Measurements from ENCODE around the gene PRR15L. TPM values are rescaled to one million over a fixed set of nuclear protein-coding genes. Genes with fewer than 3 reads are reported as not detected.

Gene PRR15L
- total and polyA plus RNA-seq, 2 of the 4 experiments (the other 2 are of a cell fraction) = not detected

GRCh38 chr17:47942568-47942967 lies 15.1 kb downstream of the PRR15L start:
- DNase-seq (no peak), ATAC-seq (ENCODE audit: low read depth) (no peak)
- dilution Hi-C loops (cut with HindIII; ENCODE audit: low sequenced_read_pairs, unreplicated experiment) (no loop called here), intact Hi-C loops (cut with micrococcal nuclease) (no loop called here), in situ Hi-C loops (cut with MboI; ENCODE audit: low sequenced_read_pairs) (no loop called here)
- H3K9me1 ChIP-seq (ENCODE audit: insufficient read depth, low read length) = 0 out of 2 replicates have a peak, but pooled peaks cover 4% of the 10 kb centered on the region
- no peaks in the 10 kb centered on the region for H3K9me3 ChIP-seq (ENCODE audit: control insufficient read depth, insufficient read depth, low read length)
- H4K8ac ChIP-seq (ENCODE audit: low read depth in 2 of 2, low read length in 2 of 2) = no peak overlapping the region; a peak in 1 of 4 replicates
- no peak overlapping the region for H2BK120ac ChIP-seq (ENCODE audit: low read depth, low read length)
- H3K4ac ChIP-seq (ENCODE audit: low read depth, low read length) = no peak overlapping the region; the same call in 1 of the 2 replicates
- no TSS peak for BruUV-seq (replicated peaks)
- no peak overlapping the region for H2BK5ac ChIP-seq (ENCODE audit: low read depth, low read length, poor library complexity, severe bottlenecking)
- peaks cover 2% of the 10 kb centered on the region for H3K36me3 ChIP-seq (ENCODE audit: control insufficient read depth, insufficient read depth, low read length)
- H2BK15ac ChIP-seq (ENCODE audit: low read depth, low read length) = no peak overlapping the region
- no peak overlapping the region for H3K14ac ChIP-seq (replicated peaks; ENCODE audit: low read depth, low read length)
- H2AFZ ChIP-seq (replicated peaks; ENCODE audit: low read length, poor library complexity) = no peak overlapping the region
- no peaks in the 10 kb centered on the region for H3K27me3 ChIP-seq (ENCODE audit: control insufficient read depth, insufficient read depth, low read length)
- H3K27ac ChIP-seq (ENCODE audit: insufficient read depth, low read length) = no peak overlapping the region
- CTCF ChIA-PET = interaction anchor here (1.6 kb wide), 1 partner anchor 53 kb away, joined by 3 read pairs; no protein-coding TSS in a partner anchor
- no peak overlapping the region for H4K5ac ChIP-seq (ENCODE audit: low read depth, low read length)
- WGBS, 2 experiments (ENCODE audit: extremely low coverage in 2 of 2, insufficient read length in 1 of 2) = 100% methylated on average over 3 of the region's 6 CpGs; no CpG with 5 or more reads in 1 of the 2 experiments
- H2AK5ac ChIP-seq (ENCODE audit: low read depth, low read length) = no peak overlapping the region
- TF ChIP-seq USF2 (IDR thresholded peaks at IDR 0.05; ENCODE audit: low read depth, low read length) (no peak), ELK1 (IDR thresholded peaks at IDR 0.05; ENCODE audit: borderline replicate concordance, low read depth, low read length) (no peak), RCOR1 (IDR thresholded peaks at IDR 0.05; ENCODE audit: insufficient replicate concordance, low read length) (no peak), CHD1 (IDR thresholded peaks at IDR 0.05; ENCODE audit: low read depth, low read length) (no peak), MAFK (IDR thresholded peaks at IDR 0.05; ENCODE audit: low read depth, low read length) (no peak), SMC3 (IDR thresholded peaks at IDR 0.05; ENCODE audit: low read depth, low read length) (no peak), MAZ (IDR thresholded peaks at IDR 0.05; ENCODE audit: borderline replicate concordance, low read depth, low read length) (no peak)
- no peak overlapping the region for H3K56ac ChIP-seq (ENCODE audit: extremely low read depth, insufficient read depth, low read length)
- H2BK20ac ChIP-seq (ENCODE audit: low read depth, low read length) = no peak overlapping the region
- H3K4me3 ChIP-seq (ENCODE audit: insufficient read depth, low read depth, low read length) = peak overlapping the region; percentile 70; the same call in 1 of the 2 replicates
- no peak overlapping the region for H3K9ac ChIP-seq (ENCODE audit: low read depth, low read length)
- no peak overlapping the region for H3K23ac ChIP-seq (ENCODE audit: low read depth, low read length)
- peaks cover 8 to 19% of the 10 kb centered on the region in 2 experiments for H3K79me1 ChIP-seq (ENCODE audit: low read depth in 1 of 2, low read length in 2 of 2)
- POLR2A ChIA-PET (ENCODE audit: unreplicated experiment) = no interaction called here
- H3K4me1 ChIP-seq (ENCODE audit: control insufficient read depth, insufficient read depth, low read length) = peaks cover 2% of the 10 kb centered on the region; the same call in 1 of the 2 replicates
- H2AK9ac ChIP-seq (replicated peaks; ENCODE audit: low read depth, low read length, poor library complexity) = no peak overlapping the region
- peaks cover 2% of the 10 kb centered on the region; the same call in 1 of the 2 replicates for H4K20me1 ChIP-seq (ENCODE audit: insufficient read depth, low read length)
- H4K91ac ChIP-seq (ENCODE audit: insufficient read depth, low read depth, low read length) = no peak overlapping the region
- peak overlapping the region; percentile 84 for H3K4me2 ChIP-seq (ENCODE audit: low read depth, low read length)
- no peak overlapping the region for H3K18ac ChIP-seq (ENCODE audit: low read depth, low read length)
